Measurements from ENCODE around the gene AFAP1.

GRCh38 chr4:7981738-7982394 lies 42.2 kb upstream of the AFAP1 start:
- no peak for TF ChIP-seq CTCF (IDR thresholded peaks at IDR 0.05)
- TF ChIP-seq ATF2 (CRISPR knock-in tag; IDR thresholded peaks at IDR 0.05; ENCODE audit: borderline replicate concordance, low read depth), result no peak
- TF ChIP-seq USF2 (CRISPR knock-in tag; IDR thresholded peaks at IDR 0.05), result no peak
- no peak for TF ChIP-seq FOXJ3 (CRISPR knock-in tag; IDR thresholded peaks at IDR 0.05; ENCODE audit: borderline replicate concordance)
